Activated T-cell treated with anti-CD3 and anti-CD28 coated beads, Interleukin-2, amount 50 U/mL, for 1 hour (primary cell): Measurements from ENCODE around the gene GTPBP4.
"Not testable (repeated sequence)": the region's sequence is repeated elsewhere in the genome, so short reads cannot be mapped to it uniquely, and the experiment has no call there.

Experiments used
- DNase-seq: peaks from one replicate; pipeline ENCODE4 v3.0.0-alpha.2; 2020

GTPBP4 gene

GRCh38 chr10:1061930-1062774 is 73.9 kb downstream of the GTPBP4 start:
- no peak for DNase-seq

- DNase-seq: no peak
These were observed 75.1 kb downstream of the GTPBP4 start for GRCh38 chr10:1063232-1063865.

GRCh38 chr10:1064964-1065247 is 76.7 kb downstream of the GTPBP4 start:
- DNase-seq: no peak

GRCh38 chr10:1066734-1067133 is 78.5 kb downstream of the GTPBP4 start:
- not testable (repeated sequence) for DNase-seq

- DNase-seq: no peak
These were observed 80.4 kb downstream of the GTPBP4 start for GRCh38 chr10:1068380-1069361.
